ENCODE measurements around the gene PABPC3. TPM values are rescaled to one million over a fixed set of nuclear protein-coding genes. Genes with fewer than 3 reads are reported as not detected.
A peak's percentile ranks its signal among the peaks of the same experiment; 100 is the strongest.

Gene PABPC3
- total RNA-seq, 2 donors from 2014 or later, result 0.28 to 0.34 TPM

DNA sequence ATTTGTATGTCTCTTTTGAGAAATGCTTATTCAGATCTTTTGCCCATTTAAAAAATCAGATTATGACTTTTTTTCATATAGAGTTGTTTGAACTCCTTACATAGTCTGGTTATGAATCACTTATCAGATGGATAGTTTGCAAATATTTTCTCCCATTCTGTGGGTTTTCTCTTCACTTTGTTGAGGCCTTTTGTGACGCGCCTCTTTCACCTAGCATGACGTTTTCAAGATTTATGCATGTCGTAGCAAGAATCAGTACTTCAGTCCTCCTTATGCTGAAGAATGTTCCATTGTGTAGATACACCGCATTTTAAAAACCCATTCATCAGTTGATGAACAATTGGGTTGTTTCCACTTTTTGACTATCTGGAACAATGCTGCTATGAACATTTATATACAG is 13.4 kb downstream of the PABPC3 start:
- ATAC-seq, result no peak
- intact Hi-C loops (cut with DNase I, micrococcal nuclease), result no loop called here
- DNase-seq, result no peak

DNA sequence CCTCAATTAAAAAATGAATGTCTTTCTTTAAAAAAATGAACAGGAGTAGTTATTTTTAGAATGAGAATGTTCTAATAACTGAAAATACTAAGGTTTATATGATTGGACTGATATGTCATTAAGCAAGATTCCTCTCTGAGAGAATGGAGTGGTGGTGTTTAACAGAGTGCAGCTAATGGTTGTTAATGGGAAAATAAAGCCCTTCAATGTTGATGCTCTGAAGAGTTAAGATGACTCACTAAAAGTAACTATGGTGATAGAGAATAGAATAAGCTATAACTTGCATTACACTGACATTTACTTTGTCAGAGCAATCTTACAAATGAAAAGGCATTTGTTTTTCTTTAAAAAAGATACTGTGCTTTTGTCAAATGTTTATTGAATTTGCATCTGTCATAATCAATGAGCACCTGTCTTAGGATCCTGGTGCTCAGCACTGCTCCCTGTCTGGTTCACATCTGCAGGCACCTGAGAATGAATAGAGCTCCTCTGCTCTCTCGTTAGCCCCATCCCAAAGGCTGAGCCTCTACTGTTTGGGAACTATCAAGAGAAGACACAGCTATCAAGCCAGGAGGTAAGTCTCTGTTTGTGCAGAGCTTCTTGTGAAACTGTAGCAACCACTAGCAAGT is 15.1 kb downstream of the PABPC3 start:
- ATAC-seq (no peak), DNase-seq (no peak)
- intact Hi-C loops (cut with DNase I, micrococcal nuclease), result no loop called here

DNA sequence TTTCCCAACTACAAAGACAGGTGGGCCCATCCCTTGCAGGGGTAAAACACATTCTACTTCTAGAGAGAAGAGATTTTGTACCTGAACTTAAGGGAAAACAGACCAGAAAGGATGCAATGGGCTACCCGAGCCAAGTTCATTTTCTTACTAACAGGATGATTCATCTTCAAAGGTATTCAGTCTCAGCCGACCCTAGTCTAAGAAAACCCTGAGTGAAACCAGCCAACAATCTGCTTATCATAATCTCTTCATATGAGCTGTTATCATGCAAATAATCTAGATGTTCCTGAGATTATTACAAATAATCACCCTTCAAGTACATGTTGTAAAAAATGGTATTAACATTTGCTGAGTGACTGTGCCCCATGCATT is 15.6 kb downstream of the PABPC3 start:
- no peak for DNase-seq
- intact Hi-C loops (cut with DNase I, micrococcal nuclease), result no loop called here
- ATAC-seq, result no peak

DNA sequence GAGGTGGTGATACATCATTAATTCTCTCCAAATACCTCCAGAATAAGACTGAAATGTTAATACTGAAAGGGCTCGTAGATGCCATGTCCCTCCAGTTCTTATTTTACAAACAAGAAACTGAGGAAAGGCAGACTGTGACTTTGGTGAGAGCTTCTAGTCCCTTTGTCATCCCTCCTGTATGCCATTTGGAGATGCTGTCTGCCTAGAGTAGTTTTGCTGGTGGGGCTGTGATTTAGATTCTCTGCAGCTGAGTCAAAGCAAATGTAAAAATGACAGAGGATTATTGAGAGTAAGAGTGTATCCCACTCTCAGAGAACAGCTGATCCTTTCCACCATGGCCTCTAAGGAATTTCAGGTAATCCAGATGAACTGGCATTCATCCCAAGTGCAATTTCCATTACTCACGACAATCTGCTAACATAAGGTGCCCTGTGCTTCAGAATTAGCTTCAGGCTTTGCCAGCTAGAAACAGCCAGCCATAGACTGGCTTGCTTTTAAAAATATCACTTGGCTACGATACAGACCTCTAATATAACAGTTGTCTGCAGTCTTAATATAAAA is 16.8 kb downstream of the PABPC3 start:
- DNase-seq (no peak), ATAC-seq (no peak)
- intact Hi-C loops (cut with DNase I, micrococcal nuclease), result no loop called here

DNA sequence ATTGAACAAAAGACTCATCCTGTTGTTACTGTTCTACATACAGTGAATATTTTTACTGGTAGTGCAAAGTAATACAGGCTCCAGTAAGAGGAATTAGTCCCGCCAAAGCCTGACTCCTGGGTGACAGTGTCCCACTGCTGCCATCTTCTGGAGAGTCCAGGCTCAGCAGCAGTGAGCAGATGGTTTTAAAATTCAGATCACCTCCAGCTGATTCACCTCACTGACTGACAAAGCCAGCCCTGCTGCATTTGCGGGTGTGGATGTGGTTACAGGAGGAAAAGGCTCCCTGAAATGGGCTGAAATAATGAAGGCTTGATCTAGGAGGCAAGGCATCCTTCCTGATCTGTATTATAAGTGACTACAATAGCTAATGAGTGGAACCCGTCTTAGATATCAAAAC is 18.3 kb downstream of the PABPC3 start:
- intact Hi-C loops (cut with DNase I, micrococcal nuclease), result no loop called here
- DNase-seq (peak; percentile 36 to 71), ATAC-seq (peak; percentile 87)

DNA sequence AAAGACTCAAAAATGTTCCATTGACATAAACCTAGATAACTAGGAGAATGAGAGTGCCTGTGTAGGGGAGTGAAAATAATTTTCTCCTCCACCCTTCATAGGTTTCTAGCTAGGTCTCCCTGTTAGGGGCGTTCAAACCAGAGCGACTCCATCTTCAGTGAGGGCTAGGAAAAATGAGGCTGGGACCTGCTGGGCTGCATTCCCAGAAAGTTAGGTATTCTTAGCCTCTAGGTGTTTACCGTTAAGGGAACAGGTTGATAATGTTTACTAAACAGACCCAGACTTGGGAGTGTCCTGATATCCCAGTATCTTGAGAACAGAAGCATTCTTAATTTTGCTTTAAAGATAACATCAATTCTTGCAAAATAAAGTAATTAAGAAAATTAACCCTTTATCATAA is 20.1 kb downstream of the PABPC3 start:
- DNase-seq (no peak), ATAC-seq (no peak)
- intact Hi-C loops (cut with DNase I, micrococcal nuclease), result no loop called here

DNA sequence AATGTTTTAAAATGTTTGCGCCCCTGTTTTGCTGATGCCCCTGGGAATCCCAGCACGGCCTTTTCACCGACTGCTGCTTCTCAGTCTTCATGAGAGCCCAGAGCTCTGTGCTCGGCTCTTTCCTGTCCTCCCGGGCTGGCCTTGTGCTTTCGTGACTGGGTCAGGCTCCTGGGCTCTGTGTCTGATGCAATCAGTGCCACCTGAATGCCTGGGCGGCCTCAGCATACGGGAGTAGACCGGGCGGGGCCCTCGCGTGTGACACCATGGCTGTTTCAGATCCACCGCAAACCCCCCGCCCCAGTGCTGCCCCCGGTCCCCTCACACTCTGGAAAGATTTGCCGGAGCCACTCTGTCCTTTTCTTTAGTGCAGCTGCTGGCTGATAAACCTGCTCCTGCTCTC is 21.4 kb downstream of the PABPC3 start:
- intact Hi-C loops (cut with DNase I, micrococcal nuclease), result no loop called here
- DNase-seq (no peak), ATAC-seq (no peak)

DNA sequence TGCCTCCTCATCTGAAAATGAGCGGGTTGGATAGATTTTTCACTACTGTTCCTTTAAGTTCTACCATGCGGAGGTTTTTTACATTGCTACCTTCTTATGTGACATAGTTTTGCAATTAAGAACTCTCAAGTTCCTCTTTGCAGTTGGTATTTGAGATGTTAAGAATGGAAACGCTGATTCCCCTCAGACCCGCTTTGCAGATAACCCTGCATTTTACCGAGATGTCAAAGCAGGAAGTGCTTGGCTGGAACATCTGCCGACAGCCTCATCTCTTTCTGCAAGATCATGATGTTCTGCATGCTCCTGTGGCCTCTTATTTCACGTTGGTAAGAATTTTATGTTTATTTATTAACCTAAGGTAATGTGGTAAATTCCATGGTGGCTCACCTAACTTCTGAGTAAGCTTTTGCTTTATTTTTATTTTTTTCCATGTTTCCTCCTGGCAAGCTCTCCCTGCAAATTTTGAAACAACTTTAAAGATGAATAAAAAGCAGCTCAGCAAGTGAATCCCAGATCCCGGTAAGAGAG is 22.5 kb downstream of the PABPC3 start:
- ATAC-seq (no peak), DNase-seq (no peak)
- intact Hi-C loops (cut with DNase I, micrococcal nuclease), result no loop called here

DNA sequence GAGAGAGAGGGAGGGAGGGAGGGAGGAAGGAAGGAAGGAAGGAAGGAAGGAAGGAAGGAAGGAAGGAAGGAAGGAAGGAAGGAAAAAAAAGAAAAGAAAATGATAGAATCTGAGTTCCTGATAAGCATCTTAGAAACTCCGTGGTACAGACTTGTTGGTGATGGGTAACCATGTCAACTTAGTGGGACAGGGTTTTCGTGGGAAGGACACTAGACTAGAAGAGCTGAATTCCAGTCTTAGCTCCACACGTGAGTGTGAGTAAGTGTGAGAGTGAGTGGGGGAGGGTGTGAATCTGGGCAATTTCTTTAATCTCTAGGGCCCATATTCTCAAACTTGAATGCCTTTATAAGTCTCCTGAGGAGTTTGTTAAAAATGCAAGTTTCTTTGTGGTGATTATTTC is 35.0 kb downstream of the PABPC3 start:
- ATAC-seq, result no peak
- no peak for DNase-seq
- intact Hi-C loops (cut with DNase I, micrococcal nuclease), result no loop called here

DNA sequence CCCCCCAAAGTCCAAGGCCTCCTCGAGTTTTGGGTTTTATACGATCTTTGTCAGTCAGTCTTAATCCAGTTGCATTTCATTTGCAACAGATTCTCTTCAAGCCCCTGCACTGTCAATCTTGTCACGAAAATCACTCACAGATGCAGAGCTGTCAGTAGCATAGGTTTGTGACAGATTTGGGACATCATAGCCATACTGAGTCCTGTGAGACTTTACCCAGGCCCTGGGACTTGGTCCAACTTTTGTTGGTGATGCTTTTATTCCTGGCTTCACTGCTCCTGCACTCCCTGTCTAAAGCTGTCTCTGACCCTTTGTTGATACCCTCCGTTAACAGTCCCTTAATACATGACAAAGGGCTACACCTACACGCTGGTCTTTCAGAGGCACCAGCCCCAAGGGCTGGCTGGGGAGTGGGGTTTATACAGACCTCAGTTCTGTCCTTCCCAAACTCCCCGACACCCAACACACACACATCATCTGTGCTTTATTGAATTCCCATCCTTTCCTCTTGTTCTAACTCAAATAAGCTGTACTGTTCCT is 36.0 kb downstream of the PABPC3 start:
- intact Hi-C loops (cut with DNase I, micrococcal nuclease), result no loop called here
- ATAC-seq (no peak), DNase-seq (no peak)

DNA sequence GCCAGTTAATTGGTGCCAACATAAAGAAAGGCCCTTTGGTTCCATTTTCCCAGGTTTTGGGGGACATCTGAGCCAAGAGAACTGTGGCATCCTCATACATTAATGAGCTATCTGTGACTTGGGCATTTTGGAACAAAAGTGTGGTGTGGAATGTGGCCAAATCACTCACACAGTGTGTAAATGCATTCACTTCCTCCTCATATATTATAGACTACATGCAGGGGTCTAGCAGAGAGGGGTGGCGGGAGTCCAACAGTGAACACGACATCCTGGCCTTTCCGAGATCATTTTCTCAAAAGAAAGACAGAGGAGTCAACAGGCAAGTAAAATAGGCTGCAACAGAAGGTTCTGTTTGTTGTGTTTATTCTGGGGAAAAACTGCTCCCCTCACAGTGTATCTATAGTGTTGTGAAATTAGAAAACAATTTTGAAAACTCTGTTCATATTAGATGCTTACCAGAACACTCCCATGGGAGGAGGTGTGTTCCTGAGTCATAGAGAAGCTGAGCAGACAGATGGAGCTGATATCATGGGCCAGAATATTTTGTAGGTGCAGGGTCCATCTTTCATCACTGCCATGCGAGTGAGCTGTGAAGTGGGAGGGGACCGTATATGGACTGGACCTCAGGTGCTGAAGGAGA is 36.9 kb downstream of the PABPC3 start:
- ATAC-seq (no peak), DNase-seq (no peak)
- intact Hi-C loops (cut with DNase I, micrococcal nuclease), result no loop called here

DNA sequence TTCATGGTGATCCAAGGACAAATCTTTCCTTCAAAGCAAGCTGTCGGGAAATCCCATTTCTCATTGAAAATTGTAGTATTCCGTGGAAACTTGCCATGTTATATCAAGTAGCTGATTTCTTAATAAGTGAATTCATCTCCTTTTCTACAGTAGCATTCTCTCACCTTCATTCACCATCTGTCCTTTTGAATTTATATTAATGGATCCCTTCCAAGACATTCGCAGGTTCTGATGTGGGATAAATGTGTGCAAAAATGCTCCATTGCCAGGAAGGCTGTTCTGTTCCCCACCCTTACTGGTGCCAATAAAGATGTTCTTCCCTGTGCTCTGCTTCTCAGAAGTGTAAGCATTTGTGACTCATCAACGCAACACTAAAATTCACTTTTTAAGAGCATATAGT is 40.0 kb downstream of the PABPC3 start:
- no peak for DNase-seq
- intact Hi-C loops (cut with DNase I, micrococcal nuclease), result no loop called here
- no peak for ATAC-seq

DNA sequence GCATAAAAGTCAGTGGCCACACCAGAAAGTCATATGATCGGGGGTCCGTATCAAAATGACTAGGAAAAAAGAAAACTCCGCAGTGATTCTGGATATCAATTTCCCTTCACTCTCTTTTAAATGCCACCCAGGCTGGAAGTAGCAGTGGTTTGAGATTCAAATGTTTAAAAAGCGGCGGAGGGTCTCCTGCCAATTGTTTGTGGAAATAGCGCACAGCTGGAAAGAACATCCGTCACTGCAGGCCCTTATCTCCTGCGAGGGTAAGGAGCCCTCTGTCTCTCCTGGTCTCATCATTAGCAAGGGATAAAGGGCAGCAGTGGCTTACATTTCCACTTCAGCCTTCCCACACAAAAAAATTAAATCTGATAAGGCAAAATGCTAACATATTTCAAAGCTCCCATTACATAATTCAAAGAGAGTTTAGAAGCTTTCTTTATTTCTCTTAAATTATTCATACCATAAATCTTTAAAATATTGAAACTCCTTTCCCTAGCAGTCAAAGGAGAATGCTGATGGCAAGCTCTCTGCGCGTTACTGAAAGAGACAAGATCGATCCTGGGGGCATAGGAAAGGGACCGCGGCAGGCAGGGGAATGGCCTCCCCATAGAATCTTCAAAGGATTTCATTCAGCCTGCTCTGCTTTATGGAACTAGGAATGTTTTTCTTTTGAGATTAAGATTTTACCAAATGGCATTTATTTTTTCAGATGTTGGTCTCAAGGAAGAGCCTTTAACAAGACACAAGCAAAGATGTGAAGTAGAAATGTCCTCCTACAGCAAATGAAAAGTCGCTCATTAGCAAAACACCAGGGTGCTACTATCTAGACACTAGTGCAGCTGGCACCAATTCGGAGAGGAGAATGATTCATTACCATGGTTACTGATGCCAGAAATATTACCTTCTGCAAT is 41.2 kb downstream of the PABPC3 start:
- intact Hi-C loops (cut with DNase I, micrococcal nuclease), result no loop called here
- ATAC-seq, result no peak
- DNase-seq, result no peak

DNA sequence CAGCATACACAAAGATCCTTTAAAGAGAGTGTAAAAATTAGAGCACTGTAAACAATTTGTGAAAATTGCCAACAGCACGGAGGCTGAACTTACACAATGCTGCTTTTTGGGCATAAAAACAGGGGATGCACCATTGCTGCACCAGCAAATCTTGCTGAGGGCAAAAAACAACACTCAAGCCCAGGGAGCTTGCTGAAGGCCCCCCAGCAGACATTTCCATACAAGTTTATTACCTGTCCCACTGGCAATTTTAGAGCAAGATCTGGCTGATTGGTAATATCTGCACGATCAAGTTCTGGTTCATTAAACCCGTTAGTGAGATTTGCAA is 41.8 kb downstream of the PABPC3 start:
- ATAC-seq (no peak), DNase-seq (no peak)
- intact Hi-C loops (cut with DNase I, micrococcal nuclease), result no loop called here

DNA sequence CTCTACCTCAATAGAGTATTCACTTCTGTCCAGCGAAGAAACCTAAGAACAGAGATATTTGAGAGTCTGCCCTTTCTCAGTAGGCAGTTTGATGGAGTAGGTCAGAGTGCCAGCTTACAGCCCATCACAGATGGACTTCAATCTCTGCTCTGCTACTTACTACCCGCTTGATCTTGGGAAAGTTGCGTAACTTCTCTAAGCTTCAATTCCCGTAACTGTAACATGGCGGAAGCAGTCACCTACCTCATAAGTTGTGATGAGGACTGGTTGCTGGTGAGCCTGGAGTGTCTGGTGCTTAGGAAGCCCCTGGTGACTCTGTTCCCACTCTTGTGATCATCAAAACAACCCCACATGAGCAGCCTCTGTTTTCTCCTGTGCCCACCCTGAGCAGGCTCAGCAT is 45.1 kb downstream of the PABPC3 start:
- intact Hi-C loops (cut with DNase I, micrococcal nuclease), result no loop called here
- DNase-seq, result no peak
- ATAC-seq, result no peak

DNA sequence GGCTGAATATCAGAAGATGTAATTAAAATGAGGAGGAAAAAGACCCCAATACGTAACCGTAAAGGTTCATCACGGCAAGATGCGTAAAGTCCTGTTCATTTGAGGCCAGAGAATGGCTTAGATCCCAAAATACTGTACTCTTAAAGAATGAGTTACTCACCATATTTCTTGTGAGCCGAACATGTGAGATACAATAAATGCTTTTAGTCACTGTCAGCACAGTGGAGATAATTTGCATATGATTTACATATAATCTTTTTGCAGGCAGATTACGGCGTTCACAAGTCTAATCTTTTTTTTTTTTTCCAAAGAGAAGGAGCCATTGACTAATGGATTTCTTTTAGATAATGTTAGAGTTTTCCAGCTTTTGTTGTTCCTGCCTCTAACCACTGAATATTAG is 47.8 kb downstream of the PABPC3 start:
- intact Hi-C loops (cut with DNase I, micrococcal nuclease), result no loop called here
- no peak for ATAC-seq
- DNase-seq, result no peak

DNA sequence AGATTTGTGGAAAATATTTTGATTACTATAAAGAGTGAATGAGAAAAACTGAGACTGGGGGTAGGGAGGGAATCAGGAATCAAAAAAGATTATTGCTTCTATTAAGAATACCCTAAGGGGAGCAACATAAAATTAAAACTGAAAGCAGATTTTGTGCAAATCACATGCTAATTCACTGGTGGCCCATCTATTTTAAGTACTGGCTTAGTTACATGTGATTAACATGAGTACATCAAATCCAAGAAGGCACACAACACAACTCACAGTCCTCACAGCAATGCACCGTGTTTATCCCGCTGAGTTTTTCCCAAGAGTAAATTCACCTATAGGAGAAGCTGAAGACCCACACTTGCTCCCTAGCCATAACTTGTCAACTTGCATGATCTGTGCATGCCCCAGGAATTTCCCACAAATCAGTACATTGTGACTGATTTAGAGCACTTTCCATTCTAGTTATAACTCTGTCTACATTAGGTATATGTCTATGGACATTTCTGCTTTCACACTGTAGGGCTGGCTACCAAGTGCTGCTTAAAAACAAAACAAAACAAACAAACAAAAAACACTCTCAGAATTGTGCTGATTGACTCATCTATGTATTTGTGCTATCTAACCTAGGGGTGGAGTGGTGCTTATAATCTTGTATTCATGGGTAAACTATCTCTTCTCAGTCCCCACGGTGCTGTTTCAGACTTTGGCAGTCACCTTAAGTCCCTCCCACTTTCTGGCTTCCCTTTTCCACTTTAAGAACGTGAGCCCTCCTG is 51.9 kb downstream of the PABPC3 start:
- no peak for ATAC-seq
- intact Hi-C loops (cut with DNase I, micrococcal nuclease), result no loop called here
- no peak for DNase-seq

DNA sequence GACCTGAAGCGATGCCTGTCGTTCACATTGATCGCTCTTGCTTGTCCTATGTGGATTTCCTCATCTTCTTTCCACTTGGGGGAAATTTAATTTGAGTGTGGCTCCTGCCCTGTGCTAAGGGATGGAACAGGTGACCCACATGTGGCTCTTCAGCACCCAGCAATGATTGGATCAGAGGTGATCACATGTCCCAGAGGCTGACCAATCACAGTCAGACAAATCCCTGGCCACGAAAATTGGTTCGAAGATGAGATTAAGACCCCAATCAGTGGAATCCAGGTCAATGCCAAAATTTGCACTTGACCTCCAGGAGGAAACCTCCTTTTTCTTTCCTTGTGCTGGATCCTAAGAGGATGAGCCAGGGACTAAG is 52.5 kb downstream of the PABPC3 start:
- DNase-seq (no peak), ATAC-seq (no peak)
- intact Hi-C loops (cut with DNase I, micrococcal nuclease), result no loop called here
